B cell (primary cell): ENCODE results near the gene STXBP5L. TPM values are rescaled to one million over a fixed set of nuclear protein-coding genes. Genes with fewer than 3 reads are reported as not detected.

Source experiments
- ATAC-seq: fragments of 200-7000 bp; cut with Tn5 transposase; one replicate; pipeline ENCODE4 v1.10.0; 2021; ENCODE audit warnings: low read depth, mild to moderate bottlenecking, moderate number of reproducible peaks, moderate library complexity
- CTCF ChIA-PET: fragments of 350-600 bp; sonication (Branson Sonifier 250); formaldehyde crosslinking; loops from one replicate; lab custom pipeline; 2021; ENCODE audit warnings: antibody characterized with exemption, inconsistent platforms; lab: Charles Lee
- POLR2A ChIA-PET: fragments of 350-600 bp; sonication (Branson Sonifier 250); formaldehyde crosslinking; loops from one replicate; lab custom pipeline; 2021; ENCODE audit warnings: antibody characterized with exemption; lab: Charles Lee
- DNase-seq: peaks from one replicate; pipeline ENCODE4 v3.0.0; 2013
- H2AFZ ChIP-seq: 2 replicates; pipeline ENCODE4 v1.6.1; 2012; ENCODE audit warnings: mild to moderate bottlenecking, low read depth, low read length; ENCODE audit not compliant: insufficient read depth, poor library complexity, severe bottlenecking
- H3K27ac ChIP-seq, 2 donors: 1 replicate in 1 of 2; 2 replicates in 1 of 2; pipeline ENCODE4 v1.5.1; 2012 to 2013; ENCODE audit warnings: low read length in 2 of 2, mild to moderate bottlenecking in 2 of 2, moderate library complexity in 1 of 2
- H3K27me3 ChIP-seq, 4 experiments: fragments of 200-600 bp in 1 of 4; sonication (generic) in 1 of 4; replicated peaks in 1 of 4; 1 replicate in 2 of 4; 2 replicates in 2 of 4; pipeline versions ENCODE4 v1.6.1 to v1.7.0; 2013 to 2016; ENCODE audit warnings: low read length in 3 of 4, mild to moderate bottlenecking in 2 of 4, mixed read lengths in 1 of 4, moderate library complexity in 1 of 4; ENCODE audit not compliant: insufficient read depth in 4 of 4, control insufficient read depth in 3 of 4; ENCODE audit errors: control extremely low read depth in 1 of 4
- H3K36me3 ChIP-seq, 2 experiments: replicated peaks in 1 of 2; 1 replicate in 1 of 2; 2 replicates in 1 of 2; pipeline versions ENCODE4 v1.6.1 to v1.7.1; 2013; ENCODE audit warnings: low read length in 1 of 2; ENCODE audit not compliant: insufficient read depth in 2 of 2, control insufficient read depth in 1 of 2; ENCODE audit errors: control extremely low read depth in 1 of 2, extremely low read depth in 1 of 2
- H3K4me1 ChIP-seq, 2 donors: fragments of 200-600 bp in 1 of 2; sonication (generic) in 1 of 2; 1 replicate in 1 of 2; 2 replicates in 1 of 2; pipeline versions ENCODE4 v1.5.1 to v1.6.1; 2013 to 2017; ENCODE audit warnings: low read length in 2 of 2; ENCODE audit not compliant: control insufficient read depth in 2 of 2, insufficient read depth in 2 of 2
- H3K4me2 ChIP-seq: replicated peaks from 2 replicates; pipeline ENCODE3; 2012; ENCODE audit warnings: mild to moderate bottlenecking, low read depth, low read length; ENCODE audit not compliant: poor library complexity, severe bottlenecking
- H3K4me3 ChIP-seq, 5 experiments: fragments of 200-600 bp in 1 of 5; sonication (generic) in 1 of 5; 1 replicate in 3 of 5; 2 replicates in 2 of 5; pipeline versions ENCODE4 v1.5.1 to v1.7.0; 2011 to 2016; ENCODE audit warnings: low read length in 4 of 5, mild to moderate bottlenecking in 4 of 5, low read depth in 2 of 5, control low read depth in 1 of 5, moderate library complexity in 1 of 5; ENCODE audit not compliant: insufficient read depth in 1 of 5; ENCODE audit errors: control extremely low read depth in 1 of 5, extremely low read depth in 1 of 5
- H3K79me2 ChIP-seq: fragments of 200-600 bp; sonication (generic); one replicate; pipeline ENCODE4 v1.6.0; 2016; ENCODE audit warnings: low read length; ENCODE audit not compliant: control insufficient read depth, insufficient read depth
- H3K9ac ChIP-seq: fragments of 200-600 bp; sonication (generic); 2 replicates; pipeline ENCODE4 v1.6.1; 2017; ENCODE audit warnings: mild to moderate bottlenecking, low read length, moderate library complexity
- H3K9me3 ChIP-seq, 3 donors: one replicate each; pipeline versions ENCODE4 v1.6.1 to v1.7.1; 2013; ENCODE audit warnings: low read length in 2 of 3; ENCODE audit not compliant: control insufficient read depth in 2 of 3, insufficient read depth in 1 of 3; ENCODE audit errors: control extremely low read depth in 1 of 3
- H4K20me1 ChIP-seq: 2 replicates; pipeline ENCODE4 v1.6.0; 2012; ENCODE audit warnings: mild to moderate bottlenecking, low read length; ENCODE audit not compliant: insufficient read depth, control insufficient read depth, poor library complexity, severe bottlenecking
- H3K27ac Mint-ChIP-seq: one replicate; pipeline ENCODE4 v1.8.0; 2021; ENCODE audit warnings: mixed read lengths
- H3K27me3 Mint-ChIP-seq: one replicate; pipeline ENCODE4 v1.8.0; 2021; ENCODE audit warnings: mixed read lengths
- H3K4me1 Mint-ChIP-seq: one replicate; pipeline ENCODE4 v1.8.0; 2021; ENCODE audit warnings: mixed read lengths
- H3K4me3 Mint-ChIP-seq: one replicate; pipeline ENCODE4 v1.8.0; 2021; ENCODE audit warnings: mixed read lengths
- H3K9me3 Mint-ChIP-seq: one replicate; pipeline ENCODE4 v1.8.0; 2022; ENCODE audit warnings: mixed read lengths; ENCODE audit not compliant: insufficient read depth
- CTCF ChIP-seq: fragments of 200-600 bp; IDR thresholded peaks from one replicate; pipeline ENCODE4 v1.8.0; 2022; ENCODE audit warnings: antibody characterized with exemption, mild to moderate bottlenecking
- EZH2 ChIP-seq: IDR thresholded peaks from 2 replicates; pipeline ENCODE4 v1.6.1; 2012; ENCODE audit warnings: borderline replicate concordance, low read depth, mild to moderate bottlenecking, moderate library complexity, low read length; ENCODE audit not compliant: insufficient read depth, poor library complexity, severe bottlenecking
- WGBS: methylation state at CpG from one replicate; pipeline ENCODE4 v1.1.5; 2013; ENCODE audit warnings: missing lambda C conversion rate; ENCODE audit not compliant: insufficient coverage; 5-methylcytosine and 5-hydroxymethylcytosine counted together
- intact Hi-C: fragments of 100-400 bp; cut with micrococcal nuclease; formaldehyde crosslinking; loops from one replicate; pipeline ENCODE4 v1.10.0; 2022
- polyA plus RNA-seq: library from polyadenylated mRNA; depleted of rRNA; stranded (reverse); fragments of >200 nt; gene quantifications from 2 replicates; pipeline ENCODE4 v1.2.3, GENCODE V29; 2012
- total RNA-seq, 2 donors: library from RNA; stranded (reverse); fragments of 120-200 nt in 1 of 2; gene quantifications; 1 replicate in 1 of 2; 2 replicates in 1 of 2; pipeline versions ENCODE4 v1.2.3 to v1.2.4, GENCODE V29; 2013 to 2022

The STXBP5L gene
- total and polyA plus RNA-seq, 2 donors (not counting 1 experiment from before 2014, with no cell fraction given): not detected

- Mint-ChIP-seq H3K27ac (no peak overlapping the region), H3K4me1 (no peaks in the 10 kb centered on the region), H3K27me3 (no peaks in the 10 kb centered on the region), H3K4me3 (no peak overlapping the region), H3K9me3 (no peaks in the 10 kb centered on the region)
- POLR2A ChIA-PET: no interaction called here
- no peaks in the 10 kb centered on the region for H4K20me1 ChIP-seq
- ATAC-seq (no peak), DNase-seq (no peak)
- H2AFZ ChIP-seq: no peak overlapping the region
- CTCF ChIA-PET: no interaction called here
- no peak overlapping the region for H3K9ac ChIP-seq
- H3K79me2 ChIP-seq: no peaks in the 10 kb centered on the region
- H3K9me3 ChIP-seq: no peaks in the 10 kb centered on the region
- intact Hi-C loops: no loop called here
- no peaks in the 10 kb centered on the region for H3K36me3 ChIP-seq
- no peak overlapping the region for H3K4me2 ChIP-seq
- H3K27ac ChIP-seq: no peak overlapping the region
- no peaks in the 10 kb centered on the region for H3K27me3 ChIP-seq
- H3K4me3 ChIP-seq: no peak overlapping the region
- H3K4me1 ChIP-seq: no peaks in the 10 kb centered on the region
- TF ChIP-seq CTCF (no peak), EZH2 (no peak)
- 86% methylated on average over 1 of the region's 2 CpGs for WGBS
These were observed 506.9 kb downstream of the STXBP5L start for GRCh38 chr3:121414924-121415323.

- ATAC-seq (no peak), DNase-seq (no peak)
- WGBS: 100% methylated on average over 4 of the region's 6 CpGs
- Histone ChIP-seq H3K4me3 (no peak overlapping the region), H3K27ac (no peak overlapping the region), H3K27me3 (no peaks in the 10 kb centered on the region), H3K9ac (no peak overlapping the region), H2AFZ (no peak overlapping the region), H4K20me1 (no peaks in the 10 kb centered on the region), H3K79me2 (no peaks in the 10 kb centered on the region), H3K4me2 (no peak overlapping the region), H3K9me3 (no peaks in the 10 kb centered on the region), H3K4me1 (no peaks in the 10 kb centered on the region), H3K36me3 (no peaks in the 10 kb centered on the region)
- no peaks in the 10 kb centered on the region for H3K4me1 Mint-ChIP-seq
- POLR2A ChIA-PET: no interaction called here
- CTCF ChIA-PET: no interaction called here
- TF ChIP-seq CTCF (no peak), EZH2 (no peak)
- H3K9me3 Mint-ChIP-seq: no peaks in the 10 kb centered on the region
- H3K27me3 Mint-ChIP-seq: no peaks in the 10 kb centered on the region
- no peak overlapping the region for H3K4me3 Mint-ChIP-seq
- no peak overlapping the region for H3K27ac Mint-ChIP-seq
- intact Hi-C loops: no loop called here
These were observed 510.2 kb downstream of the STXBP5L start for GRCh38 chr3:121418182-121418581.
